ENCODE measurements around the gene CHAF1B.

The CHAF1B gene

DNA sequence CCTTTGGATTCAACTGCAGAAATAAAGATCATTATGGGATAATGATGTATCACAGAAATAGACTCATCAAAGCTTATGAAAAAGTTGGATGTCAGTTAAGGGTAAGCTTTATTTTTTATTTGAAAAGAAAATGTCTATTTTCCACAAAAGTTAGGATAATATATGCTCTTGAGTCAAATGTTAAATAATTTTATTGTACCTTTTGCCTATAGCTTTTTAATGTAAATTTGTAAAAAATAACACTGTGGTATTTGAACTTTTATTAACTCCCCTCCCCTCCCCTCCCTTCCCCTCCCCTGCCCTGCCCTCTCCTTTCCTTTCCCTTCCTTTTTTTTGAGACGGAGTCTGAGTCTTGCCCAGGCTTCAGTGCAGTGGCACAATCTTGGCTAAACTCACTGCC is 40.3 kb upstream of the CHAF1B start:
- Histone ChIP-seq H3K27ac (replicated peaks) (no peak overlapping the region), H3K4me3 (replicated peaks; ENCODE audit: insufficient read depth, low read length) (no peak overlapping the region), H3K27me3 (ENCODE audit: insufficient read depth, poor library complexity, severe bottlenecking) (no peaks in the 10 kb centered on the region)
- no peak for DNase-seq (ENCODE audit: low read depth in 1 of 2, low spot score in 1 of 2)
- TF ChIP-seq, protein P1, sequence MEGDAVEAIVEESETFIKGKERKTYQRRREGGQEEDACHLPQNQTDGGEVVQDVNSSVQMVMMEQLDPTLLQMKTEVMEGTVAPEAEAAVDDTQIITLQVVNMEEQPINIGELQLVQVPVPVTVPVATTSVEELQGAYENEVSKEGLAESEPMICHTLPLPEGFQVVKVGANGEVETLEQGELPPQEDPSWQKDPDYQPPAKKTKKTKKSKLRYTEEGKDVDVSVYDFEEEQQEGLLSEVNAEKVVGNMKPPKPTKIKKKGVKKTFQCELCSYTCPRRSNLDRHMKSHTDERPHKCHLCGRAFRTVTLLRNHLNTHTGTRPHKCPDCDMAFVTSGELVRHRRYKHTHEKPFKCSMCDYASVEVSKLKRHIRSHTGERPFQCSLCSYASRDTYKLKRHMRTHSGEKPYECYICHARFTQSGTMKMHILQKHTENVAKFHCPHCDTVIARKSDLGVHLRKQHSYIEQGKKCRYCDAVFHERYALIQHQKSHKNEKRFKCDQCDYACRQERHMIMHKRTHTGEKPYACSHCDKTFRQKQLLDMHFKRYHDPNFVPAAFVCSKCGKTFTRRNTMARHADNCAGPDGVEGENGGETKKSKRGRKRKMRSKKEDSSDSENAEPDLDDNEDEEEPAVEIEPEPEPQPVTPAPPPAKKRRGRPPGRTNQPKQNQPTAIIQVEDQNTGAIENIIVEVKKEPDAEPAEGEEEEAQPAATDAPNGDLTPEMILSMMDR (IDR thresholded peaks at IDR 0.05; ENCODE audit: insufficient read depth, low read length): no peak
- TF ChIP-seq POLR2AphosphoS5 (IDR thresholded peaks at IDR 0.05; ENCODE audit: low read depth): no peak
- no peak for TF ChIP-seq REST (IDR thresholded peaks at IDR 0.05; ENCODE audit: insufficient replicate concordance, low read depth)
- no peak for TF ChIP-seq GABPA (IDR thresholded peaks at IDR 0.05; ENCODE audit: low read depth)
- no peak for TF ChIP-seq SPI1 (IDR thresholded peaks at IDR 0.05; ENCODE audit: borderline replicate concordance, low read depth)

GRCh38 chr21:36347278-36347961 is 37.8 kb upstream of the CHAF1B start:
- Histone ChIP-seq H3K27me3 (ENCODE audit: insufficient read depth, poor library complexity, severe bottlenecking) (no peaks in the 10 kb centered on the region), H3K27ac (replicated peaks) (no peak overlapping the region), H3K4me3 (replicated peaks; ENCODE audit: insufficient read depth, low read length) (no peak overlapping the region)
- no peak for DNase-seq (ENCODE audit: low read depth in 1 of 2, low spot score in 1 of 2)
- TF ChIP-seq REST (IDR thresholded peaks at IDR 0.05; ENCODE audit: insufficient replicate concordance, low read depth): no peak
- no peak for TF ChIP-seq GABPA (IDR thresholded peaks at IDR 0.05; ENCODE audit: low read depth)
- no peak for TF ChIP-seq SPI1 (IDR thresholded peaks at IDR 0.05; ENCODE audit: borderline replicate concordance, low read depth)
- TF ChIP-seq, protein P1 (IDR thresholded peaks at IDR 0.05; ENCODE audit: insufficient read depth, low read length): no peak
- TF ChIP-seq POLR2AphosphoS5 (IDR thresholded peaks at IDR 0.05; ENCODE audit: low read depth): no peak

- no peaks in the 10 kb centered on the region for H3K27me3 ChIP-seq (ENCODE audit: insufficient read depth, poor library complexity, severe bottlenecking)
- no peak overlapping the region for H3K4me3 ChIP-seq (replicated peaks; ENCODE audit: insufficient read depth, low read length)
- TF ChIP-seq, protein P1 (IDR thresholded peaks at IDR 0.05; ENCODE audit: insufficient read depth, low read length): no peak
- TF ChIP-seq GABPA (IDR thresholded peaks at IDR 0.05; ENCODE audit: low read depth) (no peak), POLR2AphosphoS5 (IDR thresholded peaks at IDR 0.05; ENCODE audit: low read depth) (no peak), SPI1 (IDR thresholded peaks at IDR 0.05; ENCODE audit: borderline replicate concordance, low read depth) (no peak), REST (IDR thresholded peaks at IDR 0.05; ENCODE audit: insufficient replicate concordance, low read depth) (no peak)
- no peak for DNase-seq (ENCODE audit: low read depth in 1 of 2, low spot score in 1 of 2)
- no peak overlapping the region for H3K27ac ChIP-seq (replicated peaks)
These were observed 37.2 kb upstream of the CHAF1B start for GRCh38 chr21:36347962-36348328.

All from HL-60 (cell line).